Measurements from ENCODE around the gene MOB1A.
"Not testable (repeated sequence)": the region's sequence is repeated elsewhere in the genome, so short reads cannot be mapped to it uniquely, and the experiment has no call there.

MOB1A gene

DNA sequence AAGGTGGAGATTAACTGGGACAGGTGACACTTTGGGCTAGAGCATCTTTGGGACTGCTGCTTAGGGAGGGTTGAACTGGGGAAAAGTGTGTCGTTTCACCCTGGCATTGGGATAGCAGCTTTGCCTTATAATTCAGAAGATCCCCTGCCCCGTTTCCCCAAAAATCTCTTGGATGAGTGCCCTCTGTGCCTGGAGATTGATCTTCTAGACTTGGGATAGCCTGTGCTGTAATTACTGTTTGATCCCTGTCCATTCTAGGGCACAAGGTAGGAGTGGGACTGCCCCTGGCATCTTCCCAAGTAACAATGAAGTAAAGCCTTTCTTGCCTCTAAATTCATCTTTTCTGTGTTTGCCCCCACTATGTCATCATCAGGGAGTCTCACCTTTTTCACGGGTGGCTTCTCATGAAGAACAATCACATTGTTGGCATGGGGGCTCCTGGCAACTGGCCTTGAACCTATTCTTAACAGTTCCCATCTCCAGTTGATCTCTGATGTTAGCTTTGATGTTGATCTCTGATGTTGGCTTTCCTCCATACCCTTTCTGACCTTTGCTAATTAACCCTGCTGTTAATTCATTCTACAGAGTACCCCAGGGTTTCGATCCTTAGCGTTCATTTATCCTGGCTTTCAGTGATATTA, 41.3 kb upstream of the MOB1A start:
- no peak for TF ChIP-seq Cebpa-rat (IDR thresholded peaks at IDR 0.05)
- H3K27me3 ChIP-seq: no peaks in the 10 kb centered on the region
- no peak overlapping the region for H3K27ac ChIP-seq
- H4K20me1 ChIP-seq: 0 out of 2 replicates have a peak, but pooled peaks cover 13% of the 10 kb centered on the region
- H3K4me1 ChIP-seq: no peaks in the 10 kb centered on the region
- peaks cover 71% of the 10 kb centered on the region for H3K36me3 ChIP-seq
- no peaks in the 10 kb centered on the region for H3K9me3 ChIP-seq
- no peak overlapping the region for H3K4me2 ChIP-seq
- H3K9ac ChIP-seq: no peak overlapping the region
- H3K4me3 ChIP-seq: no peak overlapping the region

GRCh38 chr2:74216642-74217041, 38.0 kb upstream of the MOB1A start:
- no peak overlapping the region for H3K9ac ChIP-seq
- TF ChIP-seq Cebpa-rat (IDR thresholded peaks at IDR 0.05): no peak
- no peaks in the 10 kb centered on the region for H3K4me1 ChIP-seq
- no peak overlapping the region for H3K27ac ChIP-seq
- no peaks in the 10 kb centered on the region for H3K27me3 ChIP-seq
- H3K36me3 ChIP-seq: peaks cover 95% of the 10 kb centered on the region
- H3K4me2 ChIP-seq: no peak overlapping the region
- H3K9me3 ChIP-seq: no peaks in the 10 kb centered on the region
- no peak overlapping the region for H3K4me3 ChIP-seq
- peaks cover 33% of the 10 kb centered on the region; the same call in 1 of the 2 replicates for H4K20me1 ChIP-seq

DNA sequence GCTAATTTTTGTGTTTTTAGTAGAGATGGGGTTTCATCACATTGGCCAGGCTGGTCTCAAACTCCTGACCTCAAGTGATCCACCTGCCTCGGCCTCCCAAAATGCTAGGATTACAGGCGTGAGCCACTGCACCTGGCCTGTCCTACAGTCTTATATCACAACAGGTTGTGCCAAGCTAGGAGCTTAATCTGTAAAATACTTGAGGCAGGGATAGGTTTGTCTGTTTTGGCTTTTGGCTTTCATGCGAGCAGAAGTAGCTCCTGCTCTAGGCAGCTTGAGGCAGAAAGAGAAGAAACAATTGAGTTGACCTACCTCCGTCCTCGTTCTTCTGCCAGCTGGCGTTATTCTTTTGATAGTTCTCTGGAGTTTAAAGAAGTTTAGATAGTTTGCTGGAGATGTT, 37.1 kb upstream of the MOB1A start:
- not testable (repeated sequence) for H3K4me1 ChIP-seq, H3K4me3 ChIP-seq, H3K4me2 ChIP-seq, H3K27ac ChIP-seq, H3K9ac ChIP-seq, H3K27me3 ChIP-seq, H3K9me3 ChIP-seq
- H4K20me1 ChIP-seq: peaks cover 33% of the 10 kb centered on the region; the same call in 1 of the 2 replicates
- peaks cover 95% of the 10 kb centered on the region for H3K36me3 ChIP-seq

DNA sequence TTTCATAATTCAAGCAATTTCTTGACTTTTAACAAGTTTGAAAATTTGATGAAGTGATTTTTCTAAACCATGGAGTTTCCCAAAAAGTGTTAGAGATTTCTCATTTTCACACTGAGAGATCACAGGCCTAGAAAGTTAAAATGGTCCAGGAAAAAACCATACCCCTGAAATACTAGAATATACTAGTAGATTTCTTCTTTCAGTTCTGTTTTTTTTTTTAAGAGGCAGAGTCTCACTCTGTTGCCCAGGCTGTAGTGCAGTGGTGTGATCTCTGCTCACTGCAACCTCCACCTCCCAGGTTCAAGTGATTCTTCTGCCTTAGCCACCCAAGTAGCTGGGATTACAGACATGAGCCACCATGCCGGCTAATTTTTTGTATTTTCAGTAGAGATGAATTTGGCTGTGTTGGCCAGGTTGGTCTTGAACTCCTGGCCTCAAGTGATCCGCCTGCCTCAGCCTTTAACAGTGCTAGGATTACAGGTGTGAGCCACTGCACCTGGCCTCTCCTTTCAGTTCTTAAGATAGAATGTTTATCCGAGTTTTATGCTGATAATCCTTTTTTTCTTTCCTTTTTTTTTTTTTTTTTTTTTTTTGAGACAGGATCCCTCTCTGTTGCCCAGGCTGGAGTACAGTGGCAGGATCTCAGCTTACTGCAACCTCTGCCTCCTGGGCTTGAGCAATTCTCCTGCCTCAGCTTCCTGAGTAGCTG, 34.2 kb upstream of the MOB1A start:
- Histone ChIP-seq H3K36me3 (peaks cover 100% of the 10 kb centered on the region), H3K4me1 (no peaks in the 10 kb centered on the region), H3K27me3 (no peaks in the 10 kb centered on the region), H3K27ac (no peak overlapping the region), H4K20me1 (peaks cover 54% of the 10 kb centered on the region), H3K4me3 (no peak overlapping the region), H3K9me3 (no peaks in the 10 kb centered on the region), H3K9ac (no peak overlapping the region), H3K4me2 (no peak overlapping the region)
- TF ChIP-seq Cebpa-rat (IDR thresholded peaks at IDR 0.05): no peak

- Histone ChIP-seq H3K4me3 (no peak overlapping the region), H3K27ac (peak overlapping the region; percentile 51), H3K27me3 (no peaks in the 10 kb centered on the region), H3K4me2 (peak overlapping the region; percentile 53), H3K36me3 (peaks cover 98% of the 10 kb centered on the region), H3K4me1 (peaks cover 39% of the 10 kb centered on the region), H3K9me3 (no peaks in the 10 kb centered on the region), H3K9ac (peak overlapping the region; percentile 30; the same call in 1 of the 2 replicates), H4K20me1 (peaks cover 88% of the 10 kb centered on the region)
- peak; percentile 64; the same call in 1 of the 2 replicates for TF ChIP-seq Cebpa-rat (IDR thresholded peaks at IDR 0.05)
Measured at GRCh38 chr2:74206180-74206688, 27.6 kb upstream of the MOB1A start.

- Histone ChIP-seq H3K9ac (peak overlapping the region; percentile 30), H4K20me1 (peaks cover 94% of the 10 kb centered on the region), H3K4me3 (no peak overlapping the region), H3K9me3 (no peaks in the 10 kb centered on the region), H3K4me2 (peak overlapping the region; percentile 53), H3K27ac (peak overlapping the region; percentile 51), H3K4me1 (peaks cover 46% of the 10 kb centered on the region), H3K36me3 (peaks cover 96% of the 10 kb centered on the region), H3K27me3 (no peaks in the 10 kb centered on the region)
- TF ChIP-seq Cebpa-rat (IDR thresholded peaks at IDR 0.05): no peak
Measured at GRCh38 chr2:74205596-74205995, 26.9 kb upstream of the MOB1A start.

DNA sequence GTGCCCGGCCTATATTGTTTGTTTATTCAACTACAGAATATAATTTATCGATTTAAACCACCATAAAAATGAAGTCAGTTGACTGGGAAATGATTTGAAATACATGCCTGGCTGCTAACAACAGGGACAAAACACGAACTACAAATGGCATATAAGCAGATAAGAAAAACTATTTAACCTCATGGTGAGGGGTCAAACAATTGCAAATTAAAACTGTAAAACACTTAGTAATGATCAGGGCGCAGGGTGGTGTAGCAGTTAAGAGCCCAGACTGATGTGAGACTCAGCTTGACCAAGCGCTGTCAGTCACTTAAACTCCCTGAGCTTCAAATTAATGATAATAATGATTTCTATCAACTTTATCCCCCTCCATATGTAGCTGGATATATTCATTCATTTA, 26.4 kb upstream of the MOB1A start:
- Histone ChIP-seq H3K4me2 (peak overlapping the region; percentile 53), H3K27ac (no peak overlapping the region), H3K4me1 (peaks cover 50% of the 10 kb centered on the region)

GRCh38 chr2:74204436-74204835, 25.8 kb upstream of the MOB1A start:
- no peaks in the 10 kb centered on the region for H3K27me3 ChIP-seq
- H3K4me1 ChIP-seq: peaks cover 56% of the 10 kb centered on the region
- no peak overlapping the region for H3K4me3 ChIP-seq
- no peaks in the 10 kb centered on the region for H3K9me3 ChIP-seq
- peaks cover 100% of the 10 kb centered on the region for H4K20me1 ChIP-seq
- TF ChIP-seq Cebpa-rat (IDR thresholded peaks at IDR 0.05): no peak
- H3K9ac ChIP-seq: no peak overlapping the region
- H3K27ac ChIP-seq: no peak overlapping the region
- peak overlapping the region; percentile 32; the same call in 1 of the 2 replicates for H3K4me2 ChIP-seq
- H3K36me3 ChIP-seq: peaks cover 85% of the 10 kb centered on the region

More for the DNA sequence above, 26.4 kb upstream of the MOB1A start:
- no peak for TF ChIP-seq Cebpa-rat (IDR thresholded peaks at IDR 0.05)
- no peaks in the 10 kb centered on the region for H3K9me3 ChIP-seq
- no peaks in the 10 kb centered on the region for H3K27me3 ChIP-seq
- H4K20me1 ChIP-seq: peaks cover 99% of the 10 kb centered on the region
- peaks cover 92% of the 10 kb centered on the region for H3K36me3 ChIP-seq
- peak overlapping the region; percentile 30; the same call in 1 of the 2 replicates for H3K9ac ChIP-seq
- no peak overlapping the region for H3K4me3 ChIP-seq

GRCh38 chr2:74201596-74201995, 22.9 kb upstream of the MOB1A start:
- peaks cover 56% of the 10 kb centered on the region for H3K36me3 ChIP-seq
- H3K27ac ChIP-seq: no peak overlapping the region
- H4K20me1 ChIP-seq: peaks cover 76% of the 10 kb centered on the region

GRCh38 chr2:74201196-74201595, 22.5 kb upstream of the MOB1A start:
- H3K27me3 ChIP-seq: no peaks in the 10 kb centered on the region
- peaks cover 55% of the 10 kb centered on the region for H3K4me1 ChIP-seq
- peak overlapping the region; percentile 93 for H3K4me2 ChIP-seq
- peaks cover 72% of the 10 kb centered on the region for H4K20me1 ChIP-seq
- no peak for TF ChIP-seq Cebpa-rat (IDR thresholded peaks at IDR 0.05)
- H3K9ac ChIP-seq: peak overlapping the region; percentile 35; the same call in 1 of the 2 replicates
- H3K36me3 ChIP-seq: peaks cover 52% of the 10 kb centered on the region
- H3K27ac ChIP-seq: no peak overlapping the region
- 0 out of 2 replicates have a peak overlapping the region, but pooled peaks have one; percentile 9 for H3K4me3 ChIP-seq
- no peaks in the 10 kb centered on the region for H3K9me3 ChIP-seq

More at GRCh38 chr2:74201596-74201995, 22.9 kb upstream of the MOB1A start:
- no peaks in the 10 kb centered on the region for H3K27me3 ChIP-seq
- H3K4me3 ChIP-seq: no peak overlapping the region
- no peaks in the 10 kb centered on the region for H3K9me3 ChIP-seq
- TF ChIP-seq Cebpa-rat (IDR thresholded peaks at IDR 0.05): no peak
- H3K4me1 ChIP-seq: peaks cover 59% of the 10 kb centered on the region
- H3K9ac ChIP-seq: peak overlapping the region; percentile 35; the same call in 1 of the 2 replicates
- peak overlapping the region; percentile 93 for H3K4me2 ChIP-seq
